GM12878 (cell line): ENCODE data around the gene IKBKG. TPM values are rescaled to one million over a fixed set of nuclear protein-coding genes. Genes with fewer than 3 reads are reported as not detected.

Experiments
- ATAC-seq: fragments of 200-7000 bp; cut with Tn5 transposase; 3 replicates; pipeline ENCODE4 v1.9.1; 2020; ENCODE audit warnings: mild to moderate bottlenecking, moderate library complexity
- BruUV-seq: library from RNA; stranded (reverse); fragments of 400-500 nt; replicated peaks from 2 replicates; lab custom pipeline; 2021; lab: Mats Ljungman, UMichigan
- CTCF ChIA-PET: fragments of 300-600 bp; sonication (Branson Sonifier 250); formaldehyde crosslinking; extraction: SDS; loops from one replicate; lab custom pipeline; 2021; ENCODE audit warnings: inconsistent platforms; lab: Yijun Ruan, JAX
- POLR2A ChIA-PET: fragments of 350-600 bp; formaldehyde crosslinking; extraction: SDS; loops from one replicate; lab custom pipeline; 2021; ENCODE audit warnings: inconsistent platforms; lab: Charles Lee
- RAD21 ChIA-PET: fragments of 300-600 bp; sonication (Branson Sonifier 250); formaldehyde crosslinking; loops from one replicate; lab custom pipeline; 2023; ENCODE audit warnings: antibody characterized with exemption; ENCODE audit not compliant: unreplicated experiment; lab: Charles Lee
- SMC1A ChIA-PET: fragments of 300-600 bp; sonication (Branson Sonifier 250); formaldehyde crosslinking; loops from one replicate; lab custom pipeline; 2023; ENCODE audit not compliant: unreplicated experiment, uncharacterized antibody; lab: Charles Lee
- DNase-seq: peaks from one replicate; pipeline ENCODE4 v3.0.0-alpha.2; 2011; ENCODE audit warnings: low read depth, low spot score
- FAIRE-seq: peaks from 3 replicates; lab custom pipeline; 2011; peaks lifted over from hg19 to GRCh38; lab: Jason Lieb, UNC
- H2AFZ ChIP-seq: 2 replicates; pipeline ENCODE4 v1.6.0; 2011; ENCODE audit warnings: low read depth, low read length, control low read depth; ENCODE audit not compliant: control insufficient read depth
- H3K27ac ChIP-seq: 2 replicates; pipeline ENCODE4 v1.5.1; 2011; ENCODE audit warnings: control low read depth; ENCODE audit not compliant: control insufficient read depth, insufficient read depth
- H3K27me3 ChIP-seq, 2 experiments: replicated peaks in 1 of 2; 2 replicates each; pipeline versions ENCODE4 v1.6.0 to v1.6.1; 2011; ENCODE audit warnings: low read length in 1 of 2; ENCODE audit not compliant: control insufficient read depth in 2 of 2, insufficient read depth in 2 of 2
- H3K36me3 ChIP-seq, 2 experiments: 2 replicates each; pipeline ENCODE4 v1.5.1; 2011; ENCODE audit warnings: low read length in 1 of 2; ENCODE audit not compliant: control insufficient read depth in 2 of 2, insufficient read depth in 2 of 2
- H3K4me1 ChIP-seq: 2 replicates; pipeline ENCODE4 v1.6.1; 2011; ENCODE audit warnings: mild to moderate bottlenecking, low read length, moderate library complexity, mixed read lengths; ENCODE audit not compliant: control insufficient read depth, insufficient read depth
- H3K4me2 ChIP-seq: 2 replicates; pipeline ENCODE4 v1.6.0; 2011; ENCODE audit warnings: control low read depth; ENCODE audit not compliant: control insufficient read depth, insufficient read depth
- H3K4me3 ChIP-seq: fragments of 200-600 bp; sonication (generic); 2 replicates; pipeline ENCODE4 v1.5.1; 2016
- H3K79me2 ChIP-seq: 2 replicates; pipeline ENCODE4 v1.6.0; 2011; ENCODE audit warnings: low read length; ENCODE audit not compliant: control insufficient read depth, insufficient read depth
- H3K9ac ChIP-seq: 2 replicates; pipeline ENCODE4 v1.8.0; 2011; ENCODE audit warnings: low read length, control low read depth, mixed read lengths; ENCODE audit not compliant: control insufficient read depth, insufficient read depth
- H3K9me3 ChIP-seq: replicated peaks from 3 replicates; pipeline ENCODE4 v1.5.1; 2011; ENCODE audit warnings: mild to moderate bottlenecking, low read length; ENCODE audit not compliant: control insufficient read depth, insufficient read depth
- H4K20me1 ChIP-seq: 2 replicates; pipeline ENCODE4 v1.6.0; 2011; ENCODE audit not compliant: control insufficient read depth, insufficient read depth
- BACH1 ChIP-seq: fragments of 450-650 bp; IDR thresholded peaks from 2 replicates; pipeline ENCODE4 v1.6.1; 2017; ENCODE audit warnings: mild to moderate bottlenecking, borderline replicate concordance
- CTCF ChIP-seq, 3 experiments: IDR thresholded peaks in 2 of 3; conservative IDR thresholded peaks in 1 of 3; 2 replicates each; pipeline ENCODE4 v1.5.1; 2011; ENCODE audit warnings: low read depth in 3 of 3, low read length in 3 of 3, mild to moderate bottlenecking in 3 of 3, control low read depth in 2 of 3, moderate library complexity in 2 of 3, inconsistent platforms in 1 of 3, mixed read lengths in 1 of 3; ENCODE audit not compliant: control insufficient read depth in 2 of 3, insufficient read depth in 1 of 3; ENCODE audit errors: extremely low read depth in 1 of 3
- HDAC2 ChIP-seq: fragments of 200-600 bp; sonication (generic); IDR thresholded peaks from 2 replicates; pipeline ENCODE4 v1.6.1; 2017
- HDAC6 ChIP-seq: fragments of 200-600 bp; sonication (generic); IDR thresholded peaks from one replicate; pipeline ENCODE4 v1.8.0; 2017; ENCODE audit warnings: antibody characterized with exemption; ENCODE audit not compliant: unreplicated experiment
- MTA3 ChIP-seq: IDR thresholded peaks from 2 replicates; pipeline ENCODE4 v1.6.1; 2012; ENCODE audit warnings: low read length, inconsistent platforms, borderline replicate concordance
- NR2F1 ChIP-seq: fragments of 450-650 bp; conservative IDR thresholded peaks from 2 replicates; pipeline ENCODE4 v1.6.1; 2017; ENCODE audit warnings: mild to moderate bottlenecking
- NRF1 ChIP-seq: conservative IDR thresholded peaks from 2 replicates; pipeline ENCODE4 v1.6.1; 2011; ENCODE audit warnings: mild to moderate bottlenecking, low read depth, low read length, improper control_type of control experiment
- PBX3 ChIP-seq: IDR thresholded peaks from 2 replicates; pipeline ENCODE4 v1.6.1; 2011; ENCODE audit warnings: mild to moderate bottlenecking, low read depth, low read length, moderate library complexity; ENCODE audit not compliant: insufficient replicate concordance
- SMAD1 ChIP-seq: fragments of 450-650 bp; IDR thresholded peaks from 2 replicates; pipeline ENCODE4 v1.6.1; 2018; ENCODE audit warnings: mild to moderate bottlenecking, low read depth; ENCODE audit not compliant: partially characterized antibody
- TAF1 ChIP-seq: IDR thresholded peaks from 2 replicates; pipeline ENCODE4 v1.6.1; 2011; ENCODE audit warnings: mild to moderate bottlenecking, low read depth, low read length, borderline replicate concordance
- TBL1XR1 ChIP-seq: IDR thresholded peaks from 2 replicates; pipeline ENCODE4 v1.6.1; 2012; ENCODE audit warnings: low read depth, low read length, improper control_type of control experiment
- YBX1 ChIP-seq: fragments of 450-650 bp; IDR thresholded peaks from 2 replicates; pipeline ENCODE4 v1.6.1; 2016; ENCODE audit warnings: antibody characterized with exemption
- ZSCAN29 ChIP-seq: fragments of 450-650 bp; IDR thresholded peaks from 2 replicates; pipeline ENCODE4 v1.6.1; 2017; ENCODE audit warnings: mild to moderate bottlenecking, moderate library complexity
- WGBS: methylation state at CpG from one replicate; pipeline ENCODE4 v1.1.6; 2016; ENCODE audit warnings: low lambda C conversion rate; ENCODE audit not compliant: insufficient replicate concordance, insufficient coverage; ENCODE audit errors: missing lambda C conversion rate; 5-methylcytosine and 5-hydroxymethylcytosine counted together
- in situ Hi-C: fragments of 300-500 bp; cut with MboI; formaldehyde crosslinking; loops from 9 replicates; pipeline ENCODE4 v1.14.3; 2018; ENCODE audit warnings: mixed read lengths
- intact Hi-C: fragments of 100-400 bp; cut with micrococcal nuclease; formaldehyde crosslinking; loops from one replicate; pipeline ENCODE4 v1.14.2; 2022; ENCODE audit not compliant: unreplicated experiment
- polyA plus RNA-seq, 11 experiments: library from polyadenylated mRNA; depleted of rRNA in 4 of 11; unstranded in 6 of 11; stranded (reverse) in 5 of 11; fragments of >200 nt; fragmentation: Nextera tagmentation in 4 of 11; fragmentation: Illumina TruSeq in 1 of 11; extraction: Ambion mirVana in 4 of 11; extraction: Trizol in 1 of 11; gene quantifications; 1 replicate in 1 of 11; 2 replicates in 10 of 11; pipeline versions ENCODE4 v1.2.1 to v1.2.3, GENCODE V29; 2011 to 2016; ENCODE audit warnings: inconsistent platforms in 2 of 11, missing spikeins in 2 of 11, low read depth in 1 of 11
- total RNA-seq, 4 experiments: library from RNA; depleted of rRNA in 3 of 4; stranded (reverse); fragments of >200 nt in 3 of 4; fragmentation: Illumina TruSeq in 1 of 4; extraction: Trizol in 1 of 4; gene quantifications; 2 replicates each; pipeline versions ENCODE4 v1.2.1 to v1.2.3, GENCODE V29; 2013 to 2021

IKBKG gene
- total and polyA plus RNA-seq, 10 of the 15 experiments (the other 5 are each of a cell fraction or from before 2014, with no cell fraction given): 0.35 to 30.7 (median 16.7) TPM

GRCh38 chrX:154602766-154603437, 55.5 kb downstream of the IKBKG start:
- Histone ChIP-seq H3K9me3 (no peaks in the 10 kb centered on the region; the same call in 2 of the 3 replicates), H3K36me3 (no peaks in the 10 kb centered on the region), H3K9ac (no peak overlapping the region), H3K4me1 (no peaks in the 10 kb centered on the region), H4K20me1 (no peaks in the 10 kb centered on the region), H2AFZ (no peak overlapping the region), H3K27me3 (no peaks in the 10 kb centered on the region), H3K27ac (no peak overlapping the region), H3K4me2 (no peak overlapping the region), H3K79me2 (no peaks in the 10 kb centered on the region), H3K4me3 (no peak overlapping the region)
- ATAC-seq: no peak
- WGBS: 46% methylated on average over 18 of the region's 18 CpGs
- SMC1A ChIA-PET: no interaction called here
- POLR2A ChIA-PET: no interaction called here
- BruUV-seq: no TSS peak
- no peak for DNase-seq
- in situ Hi-C loops (no loop called here), intact Hi-C loops (no loop called here)
- CTCF ChIA-PET: no interaction called here
- FAIRE-seq: no peak
- TF ChIP-seq SMAD1 (no peak), MTA3 (no peak), NR2F1 (no peak), TBL1XR1 (no peak), HDAC2 (no peak)
- RAD21 ChIA-PET: no interaction called here

- H2AFZ ChIP-seq: no peak overlapping the region
- H3K36me3 ChIP-seq: no peaks in the 10 kb centered on the region
- SMC1A ChIA-PET: no interaction called here
- RAD21 ChIA-PET: no interaction called here
- CTCF ChIA-PET: no interaction called here
- H3K27me3 ChIP-seq: no peaks in the 10 kb centered on the region
- FAIRE-seq (no peak), ATAC-seq (no peak), DNase-seq (no peak)
- H3K4me1 ChIP-seq: no peaks in the 10 kb centered on the region
- BruUV-seq: no TSS peak
- no peaks in the 10 kb centered on the region; the same call in 2 of the 3 replicates for H3K9me3 ChIP-seq
- H3K79me2 ChIP-seq: no peaks in the 10 kb centered on the region
- intact Hi-C loops (no loop called here), in situ Hi-C loops (no loop called here)
- no peak overlapping the region for H3K4me3 ChIP-seq
- POLR2A ChIA-PET: no interaction called here
- H3K4me2 ChIP-seq: no peak overlapping the region
- no peak overlapping the region for H3K9ac ChIP-seq
- H3K27ac ChIP-seq: no peak overlapping the region
- 31% methylated on average over 13 of the region's 13 CpGs for WGBS
- H4K20me1 ChIP-seq: no peaks in the 10 kb centered on the region
- no peak for TF ChIP-seq TAF1
- no peak for TF ChIP-seq HDAC2
- TF ChIP-seq NRF1: no peak
- no peak for TF ChIP-seq CTCF (IDR thresholded peaks at IDR 0.05 in 2 of 3, conservative IDR thresholded peaks at IDR 0.05 in 1 of 3; ENCODE audit: control insufficient read depth in 2 of 3, extremely low read depth in 1 of 3, insufficient read depth in 1 of 3, low read depth in 3 of 3, low read length in 3 of 3)
- no peak for TF ChIP-seq PBX3
- no peak for TF ChIP-seq ZSCAN29
- TF ChIP-seq YBX1: no peak
- TF ChIP-seq BACH1: no peak
- TF ChIP-seq HDAC6: no peak
Observed at GRCh38 chrX:154603438-154604430, 56.3 kb downstream of the IKBKG start.
